RWPE2 (cell line): ENCODE data around the gene TIMM23.
"Not testable (repeated sequence)": the region's sequence is repeated elsewhere in the genome, so short reads cannot be mapped to it uniquely, and the experiment has no call there.

Experiments
- ATAC-seq: fragments of 200-7000 bp; cut with Tn5 transposase; 3 replicates; pipeline ENCODE4 v1.9.1; 2021; ENCODE audit warnings: low read depth
- DNase-seq: peaks from one replicate; pipeline ENCODE4 v3.0.0-alpha.2; 2020; ENCODE audit warnings: low spot score
- H3K27ac ChIP-seq: fragments of 450-650 bp; 2 replicates; pipeline ENCODE4 v1.5.1; 2017; ENCODE audit warnings: mild to moderate bottlenecking; ENCODE audit not compliant: poor library complexity, severe bottlenecking
- H3K27me3 ChIP-seq: fragments of 250-450 bp; sonication (Bioruptor Pico); 2 replicates; pipeline ENCODE4 v1.5.1; 2021; ENCODE audit warnings: mild to moderate bottlenecking, moderate library complexity; ENCODE audit not compliant: insufficient read depth, poor library complexity, severe bottlenecking
- H3K36me3 ChIP-seq: fragments of 250-450 bp; sonication (Bioruptor Pico); 2 replicates; pipeline ENCODE4 v1.5.1; 2020; ENCODE audit warnings: low read depth, mild to moderate bottlenecking, moderate library complexity
- H3K4me1 ChIP-seq: fragments of 250-450 bp; sonication (Bioruptor Pico); 2 replicates; pipeline ENCODE4 v1.5.1; 2021; ENCODE audit warnings: mild to moderate bottlenecking, moderate library complexity; ENCODE audit not compliant: insufficient read depth, poor library complexity, severe bottlenecking
- H3K4me3 ChIP-seq: fragments of 250-450 bp; sonication (Bioruptor Pico); 2 replicates; pipeline ENCODE4 v1.5.1; 2021; ENCODE audit warnings: mild to moderate bottlenecking, moderate library complexity; ENCODE audit not compliant: severe bottlenecking
- H3K9me3 ChIP-seq: fragments of 250-450 bp; sonication (Bioruptor Pico); 2 replicates; pipeline ENCODE4 v1.5.1; 2021; ENCODE audit warnings: mild to moderate bottlenecking, moderate library complexity; ENCODE audit not compliant: severe bottlenecking
- CTCF ChIP-seq: fragments of 450-650 bp; IDR thresholded peaks from one replicate; pipeline ENCODE4 v1.5.1; 2017; ENCODE audit warnings: mild to moderate bottlenecking, moderate library complexity; ENCODE audit not compliant: poor library complexity, severe bottlenecking

TIMM23 gene

GRCh38 chr10:45983538-45984186, 11.4 kb downstream of the TIMM23 start:
- not testable (repeated sequence) for H3K4me1 ChIP-seq, H3K9me3 ChIP-seq, H3K27ac ChIP-seq, H3K27me3 ChIP-seq, DNase-seq, H3K4me3 ChIP-seq
- ATAC-seq = peak; percentile 64; the same call in 1 of the 3 replicates
- TF ChIP-seq CTCF = peak; percentile 36
- H3K36me3 ChIP-seq = peaks cover 23% of the 10 kb centered on the region

GRCh38 chr10:45984473-45984872, 12.2 kb downstream of the TIMM23 start:
- peaks cover 29% of the 10 kb centered on the region for H3K36me3 ChIP-seq
- not testable (repeated sequence) for H3K27ac ChIP-seq, DNase-seq, ATAC-seq, H3K9me3 ChIP-seq, H3K27me3 ChIP-seq, H3K4me1 ChIP-seq, H3K4me3 ChIP-seq

GRCh38 chr10:45985590-45985989, 13.3 kb downstream of the TIMM23 start:
- H3K4me3 ChIP-seq, H3K27me3 ChIP-seq, H3K9me3 ChIP-seq, DNase-seq, ATAC-seq, H3K4me1 ChIP-seq, H3K27ac ChIP-seq: not testable (repeated sequence)
- peaks cover 33% of the 10 kb centered on the region for H3K36me3 ChIP-seq

- no peak for ATAC-seq
- Histone ChIP-seq H3K4me1 (no peaks in the 10 kb centered on the region), H3K4me3 (no peak overlapping the region), H3K36me3 (peaks cover 39% of the 10 kb centered on the region), H3K27ac (no peak overlapping the region), H3K27me3 (no peaks in the 10 kb centered on the region), H3K9me3 (no peaks in the 10 kb centered on the region)
- no peak for TF ChIP-seq CTCF
- DNase-seq = no peak
Measured at GRCh38 chr10:45997557-45997956, 25.3 kb downstream of the TIMM23 start.

- Histone ChIP-seq H3K4me3 (no peak overlapping the region), H3K4me1 (no peaks in the 10 kb centered on the region), H3K36me3 (peaks cover 43% of the 10 kb centered on the region), H3K9me3 (no peaks in the 10 kb centered on the region), H3K27me3 (no peaks in the 10 kb centered on the region), H3K27ac (no peak overlapping the region)
- no peak for TF ChIP-seq CTCF
- DNase-seq = no peak
- no peak for ATAC-seq
Measured at GRCh38 chr10:45997994-45998763, 25.9 kb downstream of the TIMM23 start.

GRCh38 chr10:45999955-46000354, 27.7 kb downstream of the TIMM23 start:
- H3K4me3 ChIP-seq, H3K27me3 ChIP-seq, H3K4me1 ChIP-seq, DNase-seq, H3K27ac ChIP-seq, H3K9me3 ChIP-seq, ATAC-seq: not testable (repeated sequence)
- peaks cover 60% of the 10 kb centered on the region for H3K36me3 ChIP-seq
